ENCODE data around the gene ATP2C2. TPM values are rescaled to one million over a fixed set of nuclear protein-coding genes. Genes with fewer than 3 reads are reported as not detected.

The ATP2C2 gene
- total and polyA plus RNA-seq, 9 of the 15 experiments (the other 6 are each of a cell fraction or from before 2014, with no cell fraction given), result 0.75 TPM; not detected in 8

DNA sequence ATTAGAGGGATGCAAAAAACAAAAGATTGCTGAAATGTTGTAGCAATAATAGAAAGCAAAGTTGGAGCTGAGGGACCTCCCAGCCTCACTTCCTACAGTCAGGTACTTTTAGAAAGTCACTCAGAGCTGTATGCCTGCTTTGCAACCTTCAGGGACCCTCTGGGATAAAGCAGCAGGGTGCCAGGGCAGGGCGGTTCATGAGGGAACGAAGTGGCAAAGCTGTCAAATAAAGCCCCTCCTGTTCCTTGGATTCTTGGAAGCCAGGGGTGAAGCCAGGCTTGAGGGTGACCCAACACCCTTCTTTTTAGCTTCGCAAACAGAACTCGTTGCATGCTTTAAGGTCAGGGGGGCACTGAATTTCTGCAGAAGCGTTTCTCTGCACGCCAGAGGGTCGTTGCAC lies 767 bp downstream of the ATP2C2 start:
- ChIA-PET POLR2A (interaction anchor here (0.6 to 0.8 kb wide), 2 partner anchors 17 to 41 kb away, joined by 3 to 4 read pairs; no protein-coding TSS in a partner anchor), CTCF (ENCODE audit: low intra/inter-chr PET ratio) (no interaction called here)
- H3K36me3 ChIP-seq (ENCODE audit: control insufficient read depth, insufficient read depth, low read length), result no peaks in the 10 kb centered on the region
- FAIRE-seq, result no peak
- H3K27ac ChIP-seq (ENCODE audit: extremely low read depth, low read depth, low read length), result no peak overlapping the region
- intact Hi-C loops (cut with micrococcal nuclease) (no loop called here), in situ Hi-C loops (cut with MboI) (no loop called here)
- no peak overlapping the region for H3K4me3 ChIP-seq
- peaks cover 0 to 12% of the 10 kb centered on the region in 2 experiments; a peak in 2 of 5 replicates for H3K4me1 ChIP-seq (replicated peaks in 1 of 2; ENCODE audit: control insufficient read depth in 2 of 2, insufficient read depth in 2 of 2, low read length in 2 of 2)
- ATAC-seq, result no peak
- no peak overlapping the region for H3K9ac ChIP-seq (ENCODE audit: insufficient read depth in 1 of 2, low read depth in 2 of 2, low read length in 2 of 2)
- H3K9me3 ChIP-seq (replicated peaks; ENCODE audit: control insufficient read depth, insufficient read depth, low read depth, low read length), result no peaks in the 10 kb centered on the region
- TF ChIP-seq XRCC3 (IDR thresholded peaks at IDR 0.05), result no peak
- TF ChIP-seq, protein P1, sequence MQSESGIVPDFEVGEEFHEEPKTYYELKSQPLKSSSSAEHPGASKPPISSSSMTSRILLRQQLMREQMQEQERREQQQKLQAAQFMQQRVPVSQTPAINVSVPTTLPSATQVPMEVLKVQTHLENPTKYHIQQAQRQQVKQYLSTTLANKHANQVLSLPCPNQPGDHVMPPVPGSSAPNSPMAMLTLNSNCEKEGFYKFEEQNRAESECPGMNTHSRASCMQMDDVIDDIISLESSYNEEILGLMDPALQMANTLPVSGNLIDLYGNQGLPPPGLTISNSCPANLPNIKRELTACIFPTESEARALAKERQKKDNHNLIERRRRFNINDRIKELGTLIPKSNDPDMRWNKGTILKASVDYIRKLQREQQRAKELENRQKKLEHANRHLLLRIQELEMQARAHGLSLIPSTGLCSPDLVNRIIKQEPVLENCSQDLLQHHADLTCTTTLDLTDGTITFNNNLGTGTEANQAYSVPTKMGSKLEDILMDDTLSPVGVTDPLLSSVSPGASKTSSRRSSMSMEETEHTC (IDR thresholded peaks at IDR 0.05), result no peak
- no peak for TF ChIP-seq POLR2AphosphoS2 (IDR thresholded peaks at IDR 0.05; ENCODE audit: low read length)
- TF ChIP-seq ZNF324 (CRISPR knock-in tag; IDR thresholded peaks at IDR 0.05), result no peak
- TF ChIP-seq CCAR2 (IDR thresholded peaks at IDR 0.05; ENCODE audit: low read depth, low read length), result no peak
- TF ChIP-seq ZNF830 (CRISPR knock-in tag; IDR thresholded peaks at IDR 0.05), result no peak
- TF ChIP-seq GTF2F1 (IDR thresholded peaks at IDR 0.05; ENCODE audit: low read depth, low read length), result no peak
- TF ChIP-seq NCOA1 (IDR thresholded peaks at IDR 0.05; ENCODE audit: low read depth), result no peak
- TF ChIP-seq, protein P2, sequence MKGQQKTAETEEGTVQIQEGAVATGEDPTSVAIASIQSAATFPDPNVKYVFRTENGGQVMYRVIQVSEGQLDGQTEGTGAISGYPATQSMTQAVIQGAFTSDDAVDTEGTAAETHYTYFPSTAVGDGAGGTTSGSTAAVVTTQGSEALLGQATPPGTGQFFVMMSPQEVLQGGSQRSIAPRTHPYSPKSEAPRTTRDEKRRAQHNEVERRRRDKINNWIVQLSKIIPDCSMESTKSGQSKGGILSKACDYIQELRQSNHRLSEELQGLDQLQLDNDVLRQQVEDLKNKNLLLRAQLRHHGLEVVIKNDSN (CRISPR knock-in tag; IDR thresholded peaks at IDR 0.05), result no peak
- TF ChIP-seq BDP1 (IDR thresholded peaks at IDR 0.05; ENCODE audit: insufficient read depth, insufficient read length), result no peak
- TF ChIP-seq, protein P3, sequence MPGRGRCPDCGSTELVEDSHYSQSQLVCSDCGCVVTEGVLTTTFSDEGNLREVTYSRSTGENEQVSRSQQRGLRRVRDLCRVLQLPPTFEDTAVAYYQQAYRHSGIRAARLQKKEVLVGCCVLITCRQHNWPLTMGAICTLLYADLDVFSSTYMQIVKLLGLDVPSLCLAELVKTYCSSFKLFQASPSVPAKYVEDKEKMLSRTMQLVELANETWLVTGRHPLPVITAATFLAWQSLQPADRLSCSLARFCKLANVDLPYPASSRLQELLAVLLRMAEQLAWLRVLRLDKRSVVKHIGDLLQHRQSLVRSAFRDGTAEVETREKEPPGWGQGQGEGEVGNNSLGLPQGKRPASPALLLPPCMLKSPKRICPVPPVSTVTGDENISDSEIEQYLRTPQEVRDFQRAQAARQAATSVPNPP (IDR thresholded peaks at IDR 0.05; ENCODE audit: borderline replicate concordance, insufficient read depth, insufficient read length), result no peak
- TF ChIP-seq, protein P4, sequence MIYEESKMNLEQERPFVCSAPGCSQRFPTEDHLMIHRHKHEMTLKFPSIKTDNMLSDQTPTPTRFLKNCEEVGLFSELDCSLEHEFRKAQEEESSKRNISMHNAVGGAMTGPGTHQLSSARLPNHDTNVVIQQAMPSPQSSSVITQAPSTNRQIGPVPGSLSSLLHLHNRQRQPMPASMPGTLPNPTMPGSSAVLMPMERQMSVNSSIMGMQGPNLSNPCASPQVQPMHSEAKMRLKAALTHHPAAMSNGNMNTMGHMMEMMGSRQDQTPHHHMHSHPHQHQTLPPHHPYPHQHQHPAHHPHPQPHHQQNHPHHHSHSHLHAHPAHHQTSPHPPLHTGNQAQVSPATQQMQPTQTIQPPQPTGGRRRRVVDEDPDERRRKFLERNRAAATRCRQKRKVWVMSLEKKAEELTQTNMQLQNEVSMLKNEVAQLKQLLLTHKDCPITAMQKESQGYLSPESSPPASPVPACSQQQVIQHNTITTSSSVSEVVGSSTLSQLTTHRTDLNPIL (CRISPR knock-in tag; IDR thresholded peaks at IDR 0.05), result no peak
- TF ChIP-seq, protein P5, sequence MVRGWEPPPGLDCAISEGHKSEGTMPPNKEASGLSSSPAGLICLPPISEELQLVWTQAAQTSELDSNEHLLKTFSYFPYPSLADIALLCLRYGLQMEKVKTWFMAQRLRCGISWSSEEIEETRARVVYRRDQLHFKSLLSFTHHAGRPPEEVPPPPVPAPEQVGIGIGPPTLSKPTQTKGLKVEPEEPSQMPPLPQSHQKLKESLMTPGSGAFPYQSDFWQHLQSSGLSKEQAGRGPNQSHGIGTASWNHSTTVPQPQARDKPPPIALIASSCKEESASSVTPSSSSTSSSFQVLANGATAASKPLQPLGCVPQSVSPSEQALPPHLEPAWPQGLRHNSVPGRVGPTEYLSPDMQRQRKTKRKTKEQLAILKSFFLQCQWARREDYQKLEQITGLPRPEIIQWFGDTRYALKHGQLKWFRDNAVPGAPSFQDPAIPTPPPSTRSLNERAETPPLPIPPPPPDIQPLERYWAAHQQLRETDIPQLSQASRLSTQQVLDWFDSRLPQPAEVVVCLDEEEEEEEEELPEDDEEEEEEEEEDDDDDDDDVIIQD (CRISPR knock-in tag; IDR thresholded peaks at IDR 0.05), result no peak
- TF ChIP-seq SAFB2 (IDR thresholded peaks at IDR 0.05; ENCODE audit: borderline replicate concordance, low read depth, low read length, severe bottlenecking), result no peak
- TF ChIP-seq C11orf30 (IDR thresholded peaks at IDR 0.05; ENCODE audit: low read depth), result no peak
- H3K4me2 ChIP-seq (ENCODE audit: insufficient read depth, low read length), result no peak overlapping the region
- no peak for DNase-seq (ENCODE audit: extremely low read depth in 1 of 4, low spot score in 3 of 4)
- H2AFZ ChIP-seq (ENCODE audit: low read depth, low read length), result no peak overlapping the region
- H3K9me1 ChIP-seq (ENCODE audit: control insufficient read depth, insufficient read depth, low read length), result no peaks in the 10 kb centered on the region
- no TSS peak for BruUV-seq (replicated peaks)
- H3K79me2 ChIP-seq (ENCODE audit: control insufficient read depth, insufficient read depth, low read length), result no peaks in the 10 kb centered on the region
- H3K27me3 ChIP-seq (ENCODE audit: control insufficient read depth in 2 of 2, insufficient read depth in 2 of 2, low read length in 2 of 2), result peaks cover 34 to 67% of the 10 kb centered on the region in 2 experiments
- under 1% methylated on average over 7 of the region's 7 CpGs for WGBS (ENCODE audit: insufficient coverage, low coverage, missing lambda C conversion rate)
- no peaks in the 10 kb centered on the region for H4K20me1 ChIP-seq (replicated peaks; ENCODE audit: control insufficient read depth, insufficient read depth, low read length)

Data from K562 (cell line).